ENCODE data around the gene ZBTB16. TPM values are rescaled to one million over a fixed set of nuclear protein-coding genes. Genes with fewer than 3 reads are reported as not detected.

Gene ZBTB16
- total and polyA plus RNA-seq, 2 experiments from 2014 or later = 8.7 to 10.5 TPM

DNA sequence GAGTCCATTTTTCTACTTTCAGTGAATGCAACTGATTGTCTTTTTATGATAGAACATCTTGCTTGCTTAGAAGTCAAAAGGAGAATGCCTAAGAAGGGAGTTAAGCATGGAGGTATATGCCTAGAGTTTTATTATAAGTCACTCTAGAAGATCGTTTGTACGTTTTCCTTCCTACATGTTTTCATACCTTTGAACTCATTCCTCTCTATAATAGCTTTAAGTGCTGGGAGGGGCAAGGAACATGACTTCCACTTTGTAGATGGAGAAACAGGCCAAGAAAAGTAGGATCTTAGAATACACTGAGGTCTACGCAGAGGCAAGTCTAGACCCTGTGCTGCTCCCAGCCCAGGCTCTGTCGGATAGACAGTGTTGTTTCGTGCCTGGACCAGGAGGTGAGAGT is 114.3 kb downstream of the ZBTB16 start:
- no peak overlapping the region for H3K4me3 ChIP-seq
- no peaks in the 10 kb centered on the region for H3K27me3 ChIP-seq
- no peaks in the 10 kb centered on the region for H3K9me3 ChIP-seq (ENCODE audit: low read depth)
- H3K4me1 ChIP-seq (ENCODE audit: low read depth) = peaks cover 51% of the 10 kb centered on the region
- DNase-seq (ENCODE audit: low read depth in 1 of 2, low spot score in 1 of 2) = no peak
- TF ChIP-seq, protein P1, sequence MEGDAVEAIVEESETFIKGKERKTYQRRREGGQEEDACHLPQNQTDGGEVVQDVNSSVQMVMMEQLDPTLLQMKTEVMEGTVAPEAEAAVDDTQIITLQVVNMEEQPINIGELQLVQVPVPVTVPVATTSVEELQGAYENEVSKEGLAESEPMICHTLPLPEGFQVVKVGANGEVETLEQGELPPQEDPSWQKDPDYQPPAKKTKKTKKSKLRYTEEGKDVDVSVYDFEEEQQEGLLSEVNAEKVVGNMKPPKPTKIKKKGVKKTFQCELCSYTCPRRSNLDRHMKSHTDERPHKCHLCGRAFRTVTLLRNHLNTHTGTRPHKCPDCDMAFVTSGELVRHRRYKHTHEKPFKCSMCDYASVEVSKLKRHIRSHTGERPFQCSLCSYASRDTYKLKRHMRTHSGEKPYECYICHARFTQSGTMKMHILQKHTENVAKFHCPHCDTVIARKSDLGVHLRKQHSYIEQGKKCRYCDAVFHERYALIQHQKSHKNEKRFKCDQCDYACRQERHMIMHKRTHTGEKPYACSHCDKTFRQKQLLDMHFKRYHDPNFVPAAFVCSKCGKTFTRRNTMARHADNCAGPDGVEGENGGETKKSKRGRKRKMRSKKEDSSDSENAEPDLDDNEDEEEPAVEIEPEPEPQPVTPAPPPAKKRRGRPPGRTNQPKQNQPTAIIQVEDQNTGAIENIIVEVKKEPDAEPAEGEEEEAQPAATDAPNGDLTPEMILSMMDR (IDR thresholded peaks at IDR 0.05; ENCODE audit: low read depth, low read length) = no peak
- no peaks in the 10 kb centered on the region for H3K36me3 ChIP-seq
- no peak overlapping the region for H3K27ac ChIP-seq

DNA sequence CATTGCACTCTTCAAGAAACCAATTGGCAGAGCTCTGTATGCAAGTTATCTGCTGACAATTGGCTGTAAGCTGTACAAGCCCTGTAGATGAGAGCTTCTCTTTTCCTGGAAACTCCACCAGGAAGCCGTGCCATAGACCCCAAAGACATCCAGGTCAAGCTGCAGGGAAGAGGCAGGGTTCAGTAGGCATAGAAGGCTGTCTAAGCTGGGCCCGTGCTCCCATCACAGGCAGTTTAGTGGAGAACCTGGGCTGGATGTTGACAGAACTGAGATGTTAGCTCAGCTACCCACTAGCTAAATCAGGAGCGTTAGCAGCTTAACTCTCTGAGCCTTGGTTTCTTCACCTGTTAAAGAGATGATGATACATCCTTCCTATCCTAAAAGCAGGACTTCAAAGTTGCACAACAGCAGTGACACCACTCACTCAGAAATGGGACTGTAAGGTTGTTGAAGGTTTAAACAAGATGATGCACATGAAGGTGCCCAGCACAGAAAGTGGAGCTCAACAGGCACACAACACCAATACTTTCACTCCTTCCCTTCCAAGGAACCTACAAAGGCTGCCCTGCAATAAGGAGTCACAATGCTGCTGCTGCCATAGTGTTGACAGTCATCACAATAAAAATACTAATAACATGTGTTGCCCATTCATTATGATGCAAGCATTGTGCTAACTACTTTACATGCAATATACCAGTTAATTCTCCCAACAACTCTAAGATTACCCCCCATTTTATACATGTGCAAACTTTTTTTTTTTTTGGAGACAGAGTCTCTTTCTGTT is 115.4 kb downstream of the ZBTB16 start:
- H3K27ac ChIP-seq = no peak overlapping the region
- H3K27me3 ChIP-seq = no peaks in the 10 kb centered on the region
- H3K4me1 ChIP-seq (ENCODE audit: low read depth) = peaks cover 62% of the 10 kb centered on the region
- TF ChIP-seq, protein P1 (IDR thresholded peaks at IDR 0.05; ENCODE audit: low read depth, low read length) = no peak
- H3K4me3 ChIP-seq = no peak overlapping the region
- H3K9me3 ChIP-seq (ENCODE audit: low read depth) = no peaks in the 10 kb centered on the region
- no peak for DNase-seq (ENCODE audit: low read depth in 1 of 2, low spot score in 1 of 2)
- H3K36me3 ChIP-seq = no peaks in the 10 kb centered on the region

DNA sequence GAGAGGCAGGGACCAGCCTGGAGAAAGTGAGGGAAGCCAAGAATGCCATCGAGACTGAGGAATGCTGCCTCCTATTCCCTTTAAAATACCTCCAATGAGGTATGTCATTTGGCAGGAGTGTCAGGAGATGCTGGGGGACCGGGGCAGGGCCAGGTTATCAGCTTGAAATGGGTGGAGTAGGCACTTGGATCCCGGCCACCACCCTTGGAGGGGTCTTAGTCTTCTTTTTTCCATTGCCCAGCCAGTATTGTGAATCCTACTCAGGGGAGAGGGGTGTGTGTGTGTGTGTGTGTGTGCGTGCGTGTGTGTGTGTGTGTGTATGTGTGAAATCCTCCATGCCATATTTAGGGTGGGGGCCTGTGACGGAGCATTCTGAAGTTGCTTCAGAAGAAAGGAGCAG is 116.2 kb downstream of the ZBTB16 start:
- TF ChIP-seq, protein P1 (IDR thresholded peaks at IDR 0.05; ENCODE audit: low read depth, low read length) = no peak

DNA sequence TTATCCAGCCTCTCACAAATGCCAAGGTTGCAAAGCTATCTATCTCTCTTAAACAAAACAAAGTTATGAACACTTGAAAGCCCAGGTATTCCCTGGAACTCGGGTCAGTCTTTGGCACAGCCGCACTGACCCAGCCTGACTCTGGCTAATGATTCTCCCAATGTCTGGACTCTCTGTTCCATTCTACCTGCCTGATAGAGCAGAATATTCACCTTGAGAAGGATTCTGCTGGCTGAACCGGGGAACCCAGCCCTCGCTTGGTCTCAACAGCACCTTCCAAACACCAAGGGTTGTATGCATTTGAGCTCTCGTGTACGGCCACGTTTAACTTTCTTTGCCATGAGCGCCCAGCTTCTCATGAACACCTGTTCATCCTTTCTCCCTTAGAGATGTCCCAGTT is 116.8 kb downstream of the ZBTB16 start:
- TF ChIP-seq, protein P1 (IDR thresholded peaks at IDR 0.05; ENCODE audit: low read depth, low read length) = no peak
- H3K36me3 ChIP-seq = no peaks in the 10 kb centered on the region
- peaks cover 53% of the 10 kb centered on the region for H3K4me1 ChIP-seq (ENCODE audit: low read depth)
- H3K4me3 ChIP-seq = no peak overlapping the region
- no peaks in the 10 kb centered on the region for H3K9me3 ChIP-seq (ENCODE audit: low read depth)
- no peak for DNase-seq (ENCODE audit: low read depth in 1 of 2, low spot score in 1 of 2)
- no peak overlapping the region for H3K27ac ChIP-seq
- H3K27me3 ChIP-seq = no peaks in the 10 kb centered on the region

More for the DNA sequence above, 116.2 kb downstream of the ZBTB16 start:
- H3K27me3 ChIP-seq = no peaks in the 10 kb centered on the region
- H3K27ac ChIP-seq = no peak overlapping the region
- H3K4me1 ChIP-seq (ENCODE audit: low read depth) = peaks cover 59% of the 10 kb centered on the region
- no peak overlapping the region for H3K4me3 ChIP-seq
- no peak for DNase-seq (ENCODE audit: low read depth in 1 of 2, low spot score in 1 of 2)
- no peaks in the 10 kb centered on the region for H3K36me3 ChIP-seq
- H3K9me3 ChIP-seq (ENCODE audit: low read depth) = no peaks in the 10 kb centered on the region

DNA sequence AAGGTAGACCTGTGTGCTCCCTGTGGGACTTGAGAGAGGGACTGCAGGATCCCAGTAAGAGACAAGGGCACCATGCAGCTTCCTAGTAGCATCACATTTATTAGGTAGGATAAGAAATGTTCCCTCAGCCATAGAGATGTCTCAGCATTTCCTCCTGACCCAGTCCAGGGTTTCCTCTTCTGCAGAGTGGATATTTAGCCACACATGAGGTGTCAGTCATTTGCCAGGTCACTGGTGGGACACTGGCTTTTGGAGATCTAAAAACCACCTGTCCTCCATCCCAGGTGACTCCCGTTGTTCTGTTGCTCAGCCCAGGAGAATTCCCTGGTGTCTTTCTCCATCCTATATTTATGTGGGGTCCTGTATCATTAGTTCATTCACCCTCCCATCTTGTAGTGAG is 119.1 kb downstream of the ZBTB16 start:
- Histone ChIP-seq H3K9me3 (ENCODE audit: low read depth) (no peaks in the 10 kb centered on the region), H3K4me3 (no peak overlapping the region), H3K36me3 (no peaks in the 10 kb centered on the region), H3K4me1 (ENCODE audit: low read depth) (peaks cover 41% of the 10 kb centered on the region), H3K27ac (no peak overlapping the region), H3K27me3 (no peaks in the 10 kb centered on the region)
- DNase-seq (ENCODE audit: low read depth in 1 of 2, low spot score in 1 of 2) = no peak
- TF ChIP-seq, protein P1 (IDR thresholded peaks at IDR 0.05; ENCODE audit: low read depth, low read length) = no peak

Data from cardiac muscle cell (in vitro differentiated cells and primary cell).